IMR-90 (cell line): ENCODE measurements around the gene HOXA10.

Experiments
- CHD1 ChIP-seq: IDR thresholded peaks from 2 replicates; pipeline ENCODE4 v1.6.1; 2012; ENCODE audit warnings: low read depth, low read length, improper control_type of control experiment
- CTCF ChIP-seq: conservative IDR thresholded peaks from 2 replicates; pipeline ENCODE4 v1.5.1; 2012; ENCODE audit warnings: mild to moderate bottlenecking, low read depth, low read length, improper control_type of control experiment
- MAFK ChIP-seq: IDR thresholded peaks from 2 replicates; pipeline ENCODE4 v1.6.1; 2012; ENCODE audit warnings: low read depth, low read length, improper control_type of control experiment
- POLR2A ChIP-seq: IDR thresholded peaks from 2 replicates; pipeline ENCODE4 v1.6.1; 2012; ENCODE audit warnings: mild to moderate bottlenecking, low read depth, low read length
- RAD21 ChIP-seq: IDR thresholded peaks from 2 replicates; pipeline ENCODE4 v1.6.1; 2012; ENCODE audit warnings: low read length, improper control_type of control experiment
- RCOR1 ChIP-seq: IDR thresholded peaks from 2 replicates; pipeline ENCODE4 v1.6.1; 2012; ENCODE audit warnings: mild to moderate bottlenecking, low read length, improper control_type of control experiment; ENCODE audit not compliant: insufficient replicate concordance
- SMC3 ChIP-seq: fragments of 150-350 bp; IDR thresholded peaks from 2 replicates; pipeline ENCODE4 v1.6.1; 2016; ENCODE audit warnings: low read depth, mild to moderate bottlenecking, antibody characterized with exemption, low read length, moderate library complexity
- TF ChIP-seq, protein P1 (sequence below): fragments of 150-350 bp; IDR thresholded peaks from 2 replicates; pipeline ENCODE4 v1.6.1; 2017; ENCODE audit warnings: mild to moderate bottlenecking, antibody characterized with exemption, low read length, low read depth

DNA sequence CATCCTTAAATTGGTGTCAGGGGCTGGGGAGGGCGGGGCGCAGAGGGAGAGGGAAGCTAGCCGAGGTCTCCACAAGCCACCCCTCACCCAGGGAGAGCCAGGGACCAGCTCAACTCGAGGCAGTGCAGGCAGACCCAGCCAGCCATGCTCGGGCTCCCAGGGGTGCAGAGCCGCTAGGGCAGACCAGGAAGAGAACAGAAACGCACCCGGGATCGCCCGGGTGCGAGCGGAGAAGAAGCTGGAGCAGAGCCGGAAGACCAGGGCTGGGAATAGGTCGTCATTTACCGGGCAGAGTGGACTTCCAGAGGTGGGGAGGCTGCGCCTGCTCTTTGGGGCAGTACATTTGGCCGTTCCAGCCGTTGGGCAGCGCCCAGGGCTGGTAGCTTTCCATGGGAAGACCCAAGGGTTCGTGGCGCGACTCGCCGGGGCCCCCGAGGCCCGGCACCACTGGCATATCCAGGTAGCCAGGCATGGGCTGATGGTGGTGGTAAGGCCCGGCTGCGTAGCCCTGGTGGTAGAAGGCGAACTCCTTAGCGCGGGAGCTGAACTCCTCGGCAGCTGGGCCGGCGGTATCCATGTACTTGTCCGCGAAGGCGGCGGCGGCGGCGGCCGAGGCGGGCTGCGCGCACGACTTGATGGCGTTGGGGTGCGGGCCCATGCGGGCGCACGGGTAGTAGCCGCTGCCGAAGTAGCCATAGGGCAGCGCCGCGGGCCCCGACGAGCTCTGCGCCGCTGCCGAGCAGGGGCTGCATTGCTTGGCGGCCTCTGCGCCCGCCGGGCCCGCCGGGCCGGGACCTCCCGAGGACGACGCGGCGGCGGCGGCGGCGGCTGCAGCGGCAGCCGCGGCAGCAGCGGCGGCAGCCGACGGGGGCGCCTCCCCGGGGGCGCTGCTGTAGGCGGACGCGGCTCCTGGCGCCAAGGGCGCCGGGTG lies 25.0 kb upstream of the HOXA10 start:
- TF ChIP-seq, protein P1, sequence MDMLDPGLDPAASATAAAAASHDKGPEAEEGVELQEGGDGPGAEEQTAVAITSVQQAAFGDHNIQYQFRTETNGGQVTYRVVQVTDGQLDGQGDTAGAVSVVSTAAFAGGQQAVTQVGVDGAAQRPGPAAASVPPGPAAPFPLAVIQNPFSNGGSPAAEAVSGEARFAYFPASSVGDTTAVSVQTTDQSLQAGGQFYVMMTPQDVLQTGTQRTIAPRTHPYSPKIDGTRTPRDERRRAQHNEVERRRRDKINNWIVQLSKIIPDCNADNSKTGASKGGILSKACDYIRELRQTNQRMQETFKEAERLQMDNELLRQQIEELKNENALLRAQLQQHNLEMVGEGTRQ, result no peak
- TF ChIP-seq CTCF (no peak), POLR2A (no peak), MAFK (no peak), CHD1 (no peak), RAD21 (no peak), SMC3 (no peak), RCOR1 (no peak)
